GM19025 (cell line): ENCODE data around the gene ZFP69.
A peak's percentile ranks its signal among the peaks of the same experiment; 100 is the strongest.

Experiments used
- ATAC-seq: cut with Tn5 transposase; IDR thresholded peaks from one replicate; pipeline ENCODE4 v1.9.1; 2021; ENCODE audit warnings: mild to moderate bottlenecking, low read depth, moderate library complexity; ENCODE audit not compliant: unreplicated experiment

The ZFP69 gene

GRCh38 chr1:40507973-40508372 lies 30.9 kb downstream of the ZFP69 start:
- ATAC-seq = no peak

GRCh38 chr1:40508375-40509341 lies 31.6 kb downstream of the ZFP69 start, which contains the start of gene EXO5:
Gene EXO5 (plus strand): TSS chr1:40508767. CDS start chr1:40514545, 5,778 bp downstream.
- ATAC-seq = peak; percentile 81

- ATAC-seq = no peak
Measured at GRCh38 chr1:40519517-40519916, 42.4 kb downstream of the ZFP69 start.

GRCh38 chr1:40530735-40531380 lies 53.8 kb downstream of the ZFP69 start:
- no peak for ATAC-seq

GRCh38 chr1:40531381-40532061 lies 54.4 kb downstream of the ZFP69 start, which contains the start of gene ZNF684:
Gene ZNF684 (plus strand): TSS chr1:40531637. CDS start chr1:40533167, 1,530 bp downstream.
- ATAC-seq = peak; percentile 96

GRCh38 chr1:40532062-40532389 lies 54.9 kb downstream of the ZFP69 start:
- ATAC-seq = no peak

- no peak for ATAC-seq
Measured at GRCh38 chr1:40532844-40533424, 55.8 kb downstream of the ZFP69 start.

GRCh38 chr1:40534589-40534988 lies 57.5 kb downstream of the ZFP69 start:
- ATAC-seq = no peak

- no peak for ATAC-seq
Measured at GRCh38 chr1:40535732-40536131, 58.6 kb downstream of the ZFP69 start.

GRCh38 chr1:40539338-40539737 lies 62.2 kb downstream of the ZFP69 start:
- ATAC-seq = no peak
